Raji (cell line): ENCODE results near the gene SARDH.

Experiments
- POLR2A ChIP-seq: IDR thresholded peaks from 2 replicates; pipeline ENCODE4 v1.6.1; 2011; ENCODE audit warnings: low read depth, low read length, control low read depth; ENCODE audit not compliant: insufficient read depth

The SARDH gene

DNA sequence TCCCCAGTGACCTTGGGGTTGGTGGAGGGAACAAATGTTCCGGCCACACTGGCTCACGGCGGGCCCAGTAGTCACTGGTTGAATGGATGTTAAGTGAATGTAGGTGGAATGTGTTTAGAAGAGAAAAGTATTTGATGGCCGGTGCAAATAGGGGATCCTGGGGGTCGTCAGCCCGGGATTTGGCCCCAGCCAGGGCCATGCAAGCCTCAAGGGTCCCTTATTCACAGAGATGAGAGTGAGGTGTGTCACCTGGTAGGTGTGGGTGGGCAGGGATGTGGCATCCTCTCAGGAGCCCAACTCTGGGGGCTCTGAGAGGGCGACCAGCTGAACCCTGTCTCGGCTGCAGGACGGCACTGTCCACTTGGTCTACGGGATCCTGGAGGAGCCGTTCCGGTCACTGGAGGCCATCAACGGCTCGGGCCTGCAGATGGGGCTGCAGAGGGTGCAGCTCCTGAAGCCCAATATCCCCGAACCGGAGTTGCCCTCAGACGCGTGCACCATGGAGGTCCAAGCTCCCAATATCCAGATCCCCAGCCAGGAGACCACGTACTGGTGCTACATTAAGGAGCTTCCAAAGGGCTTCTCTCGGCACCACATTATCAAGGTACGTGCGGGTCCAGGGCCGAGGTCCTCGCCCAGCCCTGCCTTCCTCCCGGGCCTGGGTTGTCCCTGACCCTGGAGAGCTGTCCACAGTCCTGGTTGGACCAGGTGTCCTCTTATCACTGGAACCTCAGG lies 96.1 kb downstream of the SARDH start:
- TF ChIP-seq POLR2A: no peak

DNA sequence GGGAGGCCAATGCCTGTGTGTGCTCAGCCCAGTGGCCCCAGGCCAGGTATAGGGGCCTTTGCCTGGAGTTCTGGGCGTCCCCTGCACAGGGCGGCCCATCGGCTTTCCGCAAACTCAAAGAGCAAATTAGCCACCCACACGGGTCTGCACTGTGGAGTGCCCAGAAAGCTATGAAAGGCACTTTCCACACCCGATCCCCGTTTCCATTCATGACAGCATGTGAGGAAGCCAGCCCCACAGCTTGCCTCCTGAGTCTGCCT lies 96.8 kb downstream of the SARDH start:
- TF ChIP-seq POLR2A: no peak

DNA sequence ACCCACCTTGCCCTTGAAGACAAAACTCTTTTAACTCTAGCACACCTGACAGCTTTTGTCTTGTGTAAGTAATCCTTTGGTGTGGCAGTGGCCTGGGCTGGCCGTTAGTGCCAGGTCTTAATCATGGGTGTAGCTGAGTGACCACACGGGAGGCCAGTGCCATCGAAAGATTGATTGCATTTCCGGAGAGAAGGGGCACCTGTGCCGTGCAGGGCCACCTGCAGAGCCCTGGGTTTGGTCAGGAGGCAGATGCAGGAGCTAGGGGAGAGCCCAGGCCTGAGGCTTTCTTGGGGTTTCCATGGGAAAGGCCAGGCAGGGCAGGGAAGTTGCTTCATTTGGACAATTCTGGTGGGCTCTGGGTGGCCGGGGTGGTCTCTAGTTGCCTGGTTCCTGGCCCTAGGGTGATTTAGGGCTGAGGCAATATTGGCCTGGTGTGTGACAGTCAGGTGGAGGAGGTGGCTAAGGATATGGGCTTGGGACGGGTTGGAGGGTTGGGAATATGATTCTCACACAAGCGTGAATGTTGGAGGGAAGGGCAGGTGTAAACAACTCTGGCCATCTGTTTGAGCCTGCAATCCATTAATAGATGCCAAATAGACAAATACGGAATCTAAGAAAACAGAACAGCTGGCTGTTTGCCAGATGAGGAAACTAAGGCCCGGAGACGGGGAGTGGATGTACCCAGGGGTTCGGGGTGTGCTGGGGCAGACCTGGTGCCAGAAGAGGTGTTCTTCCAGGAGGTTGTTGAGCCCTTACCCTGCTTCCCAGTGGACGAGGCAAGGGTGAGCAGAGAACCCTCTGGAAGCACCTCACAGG lies 97.4 kb downstream of the SARDH start:
- TF ChIP-seq POLR2A: no peak

DNA sequence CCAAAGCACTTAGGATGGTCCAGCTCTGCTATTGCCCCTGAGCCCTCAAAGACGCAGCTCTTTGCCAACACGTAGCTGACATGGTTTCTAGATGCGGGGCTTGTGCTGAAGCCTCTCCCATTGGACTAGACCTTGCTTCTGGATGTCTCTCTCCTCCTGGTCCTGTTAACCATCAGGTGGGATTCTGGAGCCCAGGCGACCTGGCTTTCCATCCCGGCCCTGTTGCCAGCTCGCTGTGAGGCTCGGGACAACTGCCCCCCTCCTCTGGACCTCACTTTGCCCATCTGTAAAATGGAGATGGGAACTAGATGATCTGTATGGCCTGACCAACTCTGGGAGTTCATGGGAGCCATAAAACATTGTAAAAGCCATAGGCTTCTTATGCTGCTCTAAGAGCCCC lies 98.0 kb downstream of the SARDH start:
- TF ChIP-seq POLR2A: no peak

DNA sequence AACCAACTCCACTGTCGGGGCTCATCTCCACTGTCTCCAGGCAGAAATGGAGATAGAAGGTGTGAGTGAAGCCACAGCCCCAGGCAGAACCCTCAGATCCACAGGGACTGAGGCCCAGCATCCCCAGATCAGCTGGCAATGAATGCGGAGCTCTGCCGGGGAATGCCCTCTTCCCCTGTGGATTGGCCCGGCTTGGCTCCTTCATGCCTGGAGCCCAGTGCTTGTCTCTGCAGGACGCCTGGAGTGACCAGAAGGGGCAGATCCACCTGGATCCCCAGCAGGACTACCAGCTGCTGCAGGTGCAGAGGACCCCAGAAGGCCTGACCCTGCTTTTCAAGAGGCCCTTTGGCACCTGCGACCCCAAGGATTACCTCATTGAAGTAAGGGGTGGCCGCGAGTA lies 98.5 kb downstream of the SARDH start:
- no peak for TF ChIP-seq POLR2A

DNA sequence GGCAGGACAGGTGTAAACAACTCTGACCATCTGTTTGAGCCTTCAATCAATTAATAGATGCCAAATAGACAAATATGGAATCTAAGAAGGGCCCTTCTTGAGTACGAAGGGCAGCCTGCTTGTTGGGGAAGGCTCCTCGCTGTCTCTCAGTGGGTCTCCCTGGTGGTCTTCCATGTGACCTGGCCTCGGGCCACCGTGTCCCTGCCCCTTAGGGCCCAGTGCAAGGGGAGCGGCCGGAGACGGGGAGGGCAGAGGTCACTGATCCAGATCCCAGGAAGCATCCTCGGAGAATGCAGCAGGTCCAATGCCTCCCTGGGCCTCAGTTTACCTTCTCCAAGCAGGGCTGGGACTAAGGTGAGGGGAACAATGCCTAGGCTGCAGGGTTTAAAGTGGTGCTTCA lies 99.4 kb downstream of the SARDH start:
- no peak for TF ChIP-seq POLR2A

DNA sequence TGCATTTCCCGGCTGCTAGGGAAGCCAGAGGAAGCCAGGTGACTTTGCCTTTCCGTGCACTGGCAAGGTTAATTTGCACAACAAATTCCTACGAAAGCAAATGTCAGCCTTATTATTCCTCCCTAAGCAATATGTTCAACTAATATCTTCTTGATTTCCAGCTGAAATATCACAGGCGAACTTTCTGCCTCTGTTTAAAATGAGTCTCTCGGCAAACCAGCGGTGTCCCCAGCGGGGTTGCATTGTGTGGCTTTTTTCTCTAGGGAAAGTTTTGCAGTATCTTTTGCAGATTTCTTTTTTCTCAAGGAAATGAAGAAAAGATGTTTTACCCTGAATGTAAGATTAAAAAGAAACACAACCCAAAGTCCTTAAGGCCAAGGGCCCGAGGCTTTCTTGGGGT lies 100.1 kb downstream of the SARDH start:
- TF ChIP-seq POLR2A: no peak

DNA sequence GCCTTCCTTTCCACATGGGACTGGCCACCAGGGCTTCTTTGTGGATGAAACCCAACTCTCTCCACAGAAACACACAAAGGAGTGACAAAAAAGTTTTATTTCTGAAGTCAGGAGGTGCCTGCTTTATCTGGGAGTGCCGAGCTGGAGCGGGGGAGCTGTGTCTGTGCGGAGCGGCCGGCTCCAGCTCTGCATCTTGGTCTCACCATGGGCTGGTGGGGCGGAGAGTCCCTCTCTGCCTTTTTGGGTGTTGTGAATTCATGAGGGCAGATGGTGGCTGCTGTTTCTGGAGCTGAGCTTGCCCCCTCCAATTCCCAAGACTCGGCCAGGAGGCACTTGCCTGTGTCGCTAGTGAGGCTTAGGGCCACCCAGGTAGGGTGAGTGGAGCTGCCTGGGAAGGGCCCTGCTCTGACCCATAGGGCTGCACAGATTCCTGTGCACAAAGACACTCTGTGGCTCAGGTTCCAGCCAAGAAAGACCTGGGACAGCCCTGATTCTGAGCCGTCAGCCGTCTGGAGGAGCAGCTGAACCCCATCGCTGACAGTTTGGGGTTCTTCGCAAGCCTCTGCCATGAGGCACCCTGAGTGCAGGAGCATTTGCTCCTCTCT lies 100.6 kb downstream of the SARDH start:
- no peak for TF ChIP-seq POLR2A

DNA sequence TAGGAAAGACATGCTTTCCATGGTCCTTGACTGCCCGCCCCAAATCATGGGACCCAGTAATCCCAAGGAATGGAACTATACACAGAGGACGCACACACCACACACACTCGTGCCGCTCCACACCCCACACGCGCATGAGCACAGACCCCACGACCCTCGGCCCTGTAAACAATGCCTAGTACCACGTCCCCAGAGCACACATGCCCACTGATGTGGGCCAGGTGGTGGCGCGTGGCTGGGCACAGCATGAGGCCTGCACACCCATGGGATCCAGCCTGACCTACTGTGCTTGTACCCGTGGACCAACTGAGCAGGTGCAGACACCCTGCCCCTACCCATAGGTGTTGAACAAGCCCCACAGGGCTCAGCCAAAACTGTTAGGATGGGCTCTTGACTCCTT lies 101.2 kb downstream of the SARDH start:
- TF ChIP-seq POLR2A: no peak

DNA sequence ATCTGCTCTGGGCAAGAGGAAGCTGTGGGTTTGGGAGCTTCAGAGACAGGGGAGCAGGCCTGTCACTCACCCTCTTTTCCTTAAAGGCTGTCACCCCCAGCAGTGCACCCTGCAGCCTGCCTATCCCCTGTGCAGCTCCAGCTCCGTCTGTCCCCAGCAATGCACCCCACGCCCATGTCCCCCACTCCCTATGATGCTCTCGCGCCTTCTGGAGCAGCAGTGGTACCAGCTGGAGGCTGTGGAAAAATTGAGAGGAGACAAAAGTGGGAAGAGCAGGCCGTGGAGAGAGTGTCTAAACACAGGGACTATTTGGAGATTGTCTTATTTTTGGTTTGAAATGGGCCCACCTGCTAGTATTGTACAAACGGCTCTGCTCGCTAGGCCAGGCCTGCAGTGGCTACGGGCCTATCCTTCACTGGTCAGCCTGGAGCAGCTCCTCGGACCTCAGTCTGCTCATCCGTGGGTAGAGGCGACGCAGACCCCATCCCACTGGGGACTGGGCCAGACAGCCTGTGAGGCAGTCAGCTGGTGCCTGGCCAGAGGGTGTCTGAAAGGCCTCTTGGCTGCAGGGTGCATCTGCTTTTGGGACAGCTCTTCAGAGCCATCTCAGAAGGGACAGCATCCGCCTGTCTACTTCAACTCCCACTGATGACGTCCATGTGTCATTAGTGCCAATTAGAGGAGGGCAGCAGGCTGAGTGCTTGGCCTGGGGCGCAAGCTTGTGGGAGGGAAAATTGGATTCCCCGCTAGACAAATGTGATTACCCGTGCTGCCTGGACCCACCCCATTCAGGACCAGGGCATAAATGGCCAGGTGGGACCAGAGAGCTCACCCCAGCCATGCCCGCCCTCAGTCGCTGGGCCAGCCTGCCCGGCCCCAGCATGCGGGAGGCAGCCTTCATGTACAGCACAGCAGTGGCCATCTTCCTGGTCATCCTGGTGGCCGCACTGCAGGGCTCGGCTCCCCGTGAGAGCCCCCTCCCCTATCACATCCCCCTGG lies 102.3 kb downstream of the SARDH start, which contains the start of gene DBH:
Gene DBH, plus strand, starts transcription at position 831 of the 999 bp plus-strand sequence. Its CDS starts 9 bp downstream, at position 840.
- no peak for TF ChIP-seq POLR2A

DNA sequence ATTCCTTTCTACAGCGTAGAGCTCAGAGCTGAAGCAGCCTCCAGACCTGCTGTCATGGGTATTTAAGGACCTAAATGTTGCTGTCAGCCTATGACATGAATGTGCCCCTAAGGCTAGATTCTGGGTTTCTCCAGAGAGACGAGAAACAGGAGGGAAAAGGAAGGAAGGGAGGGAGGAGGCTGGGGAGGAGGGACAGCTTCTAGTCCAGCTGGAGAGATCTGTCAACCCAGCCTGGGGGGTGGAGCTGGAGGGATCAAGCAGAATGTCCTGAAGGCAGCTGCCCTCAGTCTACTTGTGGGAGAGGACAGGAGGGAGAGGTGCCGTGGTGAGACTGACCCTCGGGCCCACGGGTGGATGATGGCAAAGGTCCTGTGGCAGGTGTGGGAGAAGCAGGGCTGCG lies 103.1 kb downstream of the SARDH start:
- no peak for TF ChIP-seq POLR2A

DNA sequence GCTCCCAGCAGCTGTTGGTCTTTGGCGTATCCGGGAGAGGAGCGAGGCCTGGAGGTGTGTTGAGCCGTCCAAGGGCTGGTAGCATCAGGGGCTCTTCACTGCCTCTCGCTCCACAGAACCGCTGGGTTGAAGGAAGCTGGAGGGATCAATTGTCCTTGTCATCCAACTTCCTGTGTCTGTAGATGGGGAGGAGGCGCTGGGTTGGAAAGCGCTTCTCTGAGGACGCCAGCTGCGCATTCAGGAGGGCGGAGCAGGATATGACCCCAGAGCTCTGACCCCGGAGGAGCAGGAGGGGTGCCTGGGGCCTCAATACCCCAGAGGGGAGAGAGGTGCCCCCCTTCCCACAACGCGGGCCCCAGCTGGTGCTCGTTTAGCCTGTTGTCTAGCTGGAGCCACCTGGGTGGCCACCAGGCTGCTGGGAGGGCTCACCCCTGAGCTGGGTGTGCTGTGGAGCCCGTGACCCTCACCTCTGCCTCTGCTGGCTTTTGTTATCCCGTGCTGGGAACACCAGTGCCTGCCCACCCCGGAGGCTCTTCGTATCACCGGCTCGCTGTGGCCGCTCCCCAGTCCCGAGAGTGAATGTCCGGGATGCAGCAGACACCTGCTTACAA lies 104.0 kb downstream of the SARDH start:
- TF ChIP-seq POLR2A: no peak

DNA sequence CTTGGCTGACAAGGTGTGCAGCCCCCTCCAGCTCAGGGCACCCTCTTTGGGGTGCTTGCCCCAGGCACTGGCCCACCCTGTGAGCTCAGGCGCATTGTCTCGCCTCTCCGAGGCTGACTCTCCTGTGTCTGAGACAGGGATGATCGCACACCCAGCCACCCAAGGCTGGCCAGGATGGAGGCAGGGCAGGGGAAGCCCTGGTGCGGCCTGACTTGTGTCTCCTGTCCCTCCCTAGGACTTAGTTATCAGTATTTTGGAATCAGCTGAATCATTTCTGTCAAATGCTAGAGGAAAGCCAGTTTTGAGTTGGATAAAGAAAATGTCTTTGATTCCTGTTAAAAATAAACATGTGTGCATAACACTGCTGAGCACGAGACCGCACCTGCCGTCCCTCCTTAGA lies 104.5 kb downstream of the SARDH start:
- no peak for TF ChIP-seq POLR2A

DNA sequence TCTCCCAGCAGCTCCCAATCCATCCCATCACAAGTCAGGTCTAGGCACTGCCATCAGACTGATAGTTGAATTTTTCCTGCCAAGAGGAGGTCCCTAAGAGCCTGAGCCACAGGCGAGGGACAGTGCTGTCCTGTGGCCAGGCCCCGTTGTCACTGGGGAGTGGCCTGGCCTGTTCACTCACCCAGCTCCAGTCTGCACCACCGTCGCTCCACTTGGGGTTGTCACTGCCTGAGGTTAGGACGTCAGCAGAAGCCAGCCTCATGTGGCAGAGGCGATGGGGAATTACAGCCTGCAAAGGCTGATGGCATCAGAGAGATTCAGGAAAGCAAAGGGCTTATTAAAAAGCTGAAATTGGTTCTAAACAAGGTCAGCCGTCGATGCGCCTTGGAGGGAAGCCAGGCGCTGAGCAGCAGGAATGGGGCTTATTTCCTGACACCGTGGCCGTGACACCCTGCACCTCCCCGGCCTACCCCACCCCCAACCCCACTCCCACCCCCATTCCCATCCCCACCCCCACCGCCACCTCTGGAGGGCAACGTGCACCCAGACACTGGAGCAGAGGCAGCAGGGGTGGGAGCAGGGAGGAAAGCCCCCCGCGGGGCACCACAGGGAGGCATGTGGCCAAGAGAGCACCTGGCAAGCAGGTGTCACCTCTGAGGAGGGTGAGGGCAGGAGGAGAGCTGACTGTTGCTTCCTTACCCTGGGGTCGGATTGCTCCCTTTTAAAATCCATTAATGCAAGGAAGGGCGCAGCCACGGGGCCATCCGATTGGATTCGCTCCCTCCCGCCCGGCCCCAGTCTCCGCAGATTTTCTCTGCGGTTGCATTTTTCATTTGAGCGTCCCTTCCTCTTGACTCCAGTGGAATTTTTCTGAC lies 105.1 kb downstream of the SARDH start:
- no peak for TF ChIP-seq POLR2A

DNA sequence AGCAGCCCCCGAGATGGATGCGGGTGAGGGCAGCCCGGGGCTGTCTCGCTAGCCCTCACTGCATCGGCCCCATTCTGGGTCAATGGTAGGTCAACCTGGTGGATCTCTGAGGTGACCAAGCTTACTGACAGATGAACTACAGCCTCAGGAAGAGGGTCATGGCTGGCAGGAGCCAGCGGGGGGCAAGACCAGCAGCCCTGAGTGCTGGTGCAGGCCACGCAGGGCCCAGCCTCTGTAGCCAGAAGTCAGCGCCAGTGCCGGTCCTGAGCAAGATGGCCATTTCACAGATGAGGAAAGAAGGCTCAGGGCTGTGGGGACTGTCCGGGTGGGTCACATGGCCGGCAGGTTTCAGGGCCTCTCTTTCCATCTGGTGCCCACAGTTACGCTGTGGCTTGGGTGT lies 107.0 kb downstream of the SARDH start:
- TF ChIP-seq POLR2A: no peak
